Body of pancreas (tissue), 4 donors: Measurements from ENCODE around the gene JOSD2. TPM values are rescaled to one million over a fixed set of nuclear protein-coding genes. Genes with fewer than 3 reads are reported as not detected.

Experiments
- ATAC-seq: fragments of 150-250 bp; one replicate; pipeline ENCODE4 v1.9.1; 2016
- DNase-seq, 4 donors: peaks; one replicate each; pipeline ENCODE4 v3.0.0-alpha.2; 2019
- H3K27ac ChIP-seq, 4 donors: fragments of 200-600 bp; sonication (generic); 1 replicate in 3 of 4; 2 replicates in 1 of 4; pipeline versions ENCODE4 v1.5.1 to v1.6.1; 2016 to 2019; ENCODE audit warnings: mild to moderate bottlenecking in 1 of 4, mixed read lengths in 1 of 4, moderate library complexity in 1 of 4
- H3K27me3 ChIP-seq, 2 donors: fragments of 200-600 bp; sonication (generic); one replicate each; pipeline ENCODE4 v1.6.0; 2016; ENCODE audit warnings: mild to moderate bottlenecking in 1 of 2
- H3K36me3 ChIP-seq, 2 donors: fragments of 200-600 bp; sonication (generic); replicated peaks in 1 of 2; 2 replicates each; pipeline ENCODE4 v1.5.1; 2016; ENCODE audit warnings: low read depth in 2 of 2; ENCODE audit not compliant: insufficient read depth in 1 of 2
- H3K4me1 ChIP-seq: fragments of 200-600 bp; sonication (generic); one replicate; pipeline ENCODE4 v1.6.0; 2016
- H3K4me3 ChIP-seq, 2 donors: fragments of 200-600 bp; sonication (generic); 1 replicate in 1 of 2; 2 replicates in 1 of 2; pipeline ENCODE4 v1.5.1; 2016 to 2019
- H3K9me3 ChIP-seq, 3 donors: fragments of 200-600 bp; sonication (generic); 1 replicate in 2 of 3; 2 replicates in 1 of 3; pipeline ENCODE4 v1.5.1; 2016
- CTCF ChIP-seq, 7 experiments: fragments of 450-650 bp in 4 of 7; fragments of 200-600 bp in 3 of 7; sonication (generic) in 3 of 7; IDR thresholded peaks; one replicate each; pipeline ENCODE4 v1.5.1; 2016 to 2019; ENCODE audit warnings: antibody characterized with exemption in 7 of 7
- POLR2A ChIP-seq, 3 donors: fragments of 450-650 bp; IDR thresholded peaks; one replicate each; pipeline ENCODE4 v1.6.1; 2016; ENCODE audit warnings: antibody characterized with exemption in 3 of 3, mild to moderate bottlenecking in 2 of 3
- WGBS, 2 donors: methylation state at CpG; one replicate each; pipeline ENCODE4 v1.1.5; 2017; 5-methylcytosine and 5-hydroxymethylcytosine counted together
- intact Hi-C: fragments of 100-400 bp; cut with DNase I; formaldehyde crosslinking; loops from one replicate; pipeline ENCODE4 v1.15.1; 2023
- total RNA-seq, 2 donors: library from RNA; depleted of rRNA; stranded (reverse); fragments of >200 nt; gene quantifications; one replicate each; pipeline ENCODE4 v1.1.0, GENCODE V29; 2016

The JOSD2 gene
- total RNA-seq, 2 donors from 2014 or later, result 5.6 to 7.5 TPM

DNA sequence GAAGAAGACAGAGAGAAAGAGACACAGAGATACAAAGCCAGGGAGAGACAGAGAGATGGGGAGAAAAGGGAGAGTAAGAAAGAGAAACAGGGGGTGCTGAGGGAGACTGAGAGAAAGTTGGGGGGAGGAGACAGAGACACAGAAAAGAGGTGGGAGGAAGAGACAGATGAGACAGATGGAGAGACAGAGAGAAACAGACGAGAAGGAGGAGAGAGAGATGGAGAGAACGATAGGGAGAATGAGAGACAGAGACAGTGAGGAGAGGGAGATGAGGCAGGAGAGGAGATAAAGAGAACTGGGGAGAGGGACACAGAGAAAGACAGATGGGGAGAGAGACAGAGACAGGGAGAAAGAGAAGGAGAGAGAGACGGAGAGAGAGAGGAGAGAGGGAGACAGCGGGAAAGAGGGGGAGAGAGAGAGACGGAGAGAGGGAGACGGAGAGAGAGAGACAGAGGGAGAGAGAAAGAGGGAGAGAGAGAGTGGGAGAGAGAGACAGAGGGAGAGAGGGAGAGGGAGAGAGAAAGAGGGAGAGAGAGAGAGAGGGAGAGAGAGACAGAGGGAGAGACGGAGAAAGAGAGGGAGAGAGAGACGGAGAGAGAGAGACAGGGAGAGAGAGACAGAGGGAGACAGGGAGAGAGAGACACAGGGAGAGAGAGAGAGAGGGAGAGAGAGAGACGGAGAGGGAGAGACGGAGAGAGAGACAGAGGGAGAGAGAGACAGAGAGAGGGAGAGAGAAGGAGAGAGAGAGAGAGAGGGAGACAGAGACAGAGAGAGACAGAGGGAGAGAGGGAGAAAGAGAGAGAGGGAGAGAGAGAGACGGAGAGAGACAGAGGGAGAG is 12.6 kb downstream of the JOSD2 start:
- Histone ChIP-seq H3K4me3 (no peak overlapping the region), H3K9me3 (no peaks in the 10 kb centered on the region), H3K4me1 (peaks cover 9% of the 10 kb centered on the region), H3K36me3 (no peaks in the 10 kb centered on the region), H3K27me3 (no peaks in the 10 kb centered on the region), H3K27ac (no peak overlapping the region)
- DNase-seq (no peak), ATAC-seq (no peak)
- intact Hi-C loops, result no loop called here
- TF ChIP-seq CTCF (IDR thresholded peaks at IDR 0.05) (no peak), POLR2A (IDR thresholded peaks at IDR 0.05) (no peak)
- 81 to 91% methylated on average over 7 to 11 of the region's 11 CpGs for WGBS, 2 donors

- Histone ChIP-seq H3K4me3 (no peak overlapping the region), H3K4me1 (peaks cover 9% of the 10 kb centered on the region), H3K27me3 (no peaks in the 10 kb centered on the region), H3K27ac (no peak overlapping the region), H3K9me3 (no peaks in the 10 kb centered on the region), H3K36me3 (no peaks in the 10 kb centered on the region)
- DNase-seq, result no peak
- intact Hi-C loops, result no loop called here
- no peak for TF ChIP-seq CTCF (IDR thresholded peaks at IDR 0.05)
- no peak for TF ChIP-seq POLR2A (IDR thresholded peaks at IDR 0.05)
- no peak for ATAC-seq
- 77 to 80% methylated on average over 8 of the region's 8 CpGs for WGBS, 2 donors
These were observed 14.0 kb downstream of the JOSD2 start for GRCh38 chr19:50497022-50497405.

GRCh38 chr19:50496189-50497021 is 14.6 kb downstream of the JOSD2 start:
- H3K27ac ChIP-seq, result no peak overlapping the region
- no peak overlapping the region for H3K4me3 ChIP-seq
- no peaks in the 10 kb centered on the region for H3K27me3 ChIP-seq
- 74% methylated on average over 27 to 29 of the region's 30 CpGs for WGBS, 2 donors
- DNase-seq (peak; percentile 30 to 61 (median 54)), ATAC-seq (peak; percentile 86)
- peaks cover 9% of the 10 kb centered on the region for H3K4me1 ChIP-seq
- no peak for TF ChIP-seq CTCF (IDR thresholded peaks at IDR 0.05)
- no peak for TF ChIP-seq POLR2A (IDR thresholded peaks at IDR 0.05)
- intact Hi-C loops, result no loop called here
- H3K36me3 ChIP-seq, result no peaks in the 10 kb centered on the region
- H3K9me3 ChIP-seq, result no peaks in the 10 kb centered on the region

- 89% methylated on average over 5 of the region's 5 CpGs for WGBS, 2 donors
- Histone ChIP-seq H3K27ac (no peak overlapping the region), H3K4me1 (peaks cover 9% of the 10 kb centered on the region), H3K9me3 (no peaks in the 10 kb centered on the region), H3K36me3 (no peaks in the 10 kb centered on the region), H3K4me3 (no peak overlapping the region), H3K27me3 (no peaks in the 10 kb centered on the region)
- ATAC-seq (no peak), DNase-seq (no peak)
- TF ChIP-seq CTCF (IDR thresholded peaks at IDR 0.05) (no peak), POLR2A (IDR thresholded peaks at IDR 0.05) (no peak)
- intact Hi-C loops, result no loop called here
These were observed 15.9 kb downstream of the JOSD2 start for GRCh38 chr19:50495020-50495531.
